HUES48 (cell line): Measurements from ENCODE around the gene CKM.

Experiments used
- H3K27ac ChIP-seq: one replicate; pipeline ENCODE4 v1.7.0; 2013; ENCODE audit warnings: low read depth, low read length, inconsistent platforms
- H3K27me3 ChIP-seq: 2 replicates; pipeline ENCODE4 v1.6.1; 2013; ENCODE audit warnings: mild to moderate bottlenecking, low read length; ENCODE audit not compliant: control insufficient read depth, insufficient read depth
- H3K36me3 ChIP-seq: 2 replicates; pipeline ENCODE4 v1.6.1; 2013; ENCODE audit warnings: low read length; ENCODE audit not compliant: control insufficient read depth, insufficient read depth
- H3K4me1 ChIP-seq: 2 replicates; pipeline ENCODE4 v1.6.1; 2013; ENCODE audit warnings: mild to moderate bottlenecking, low read length; ENCODE audit not compliant: control insufficient read depth, insufficient read depth
- H3K4me3 ChIP-seq: 2 replicates; pipeline ENCODE4 v1.5.1; 2013; ENCODE audit warnings: mild to moderate bottlenecking, low read depth, low read length
- H3K9ac ChIP-seq: 2 replicates; pipeline ENCODE4 v1.6.1; 2013; ENCODE audit warnings: mild to moderate bottlenecking, low read depth, low read length, moderate library complexity
- H3K9me3 ChIP-seq: 2 replicates; pipeline ENCODE4 v1.6.1; 2013; ENCODE audit warnings: low read length; ENCODE audit not compliant: control insufficient read depth, insufficient read depth

The CKM gene

DNA sequence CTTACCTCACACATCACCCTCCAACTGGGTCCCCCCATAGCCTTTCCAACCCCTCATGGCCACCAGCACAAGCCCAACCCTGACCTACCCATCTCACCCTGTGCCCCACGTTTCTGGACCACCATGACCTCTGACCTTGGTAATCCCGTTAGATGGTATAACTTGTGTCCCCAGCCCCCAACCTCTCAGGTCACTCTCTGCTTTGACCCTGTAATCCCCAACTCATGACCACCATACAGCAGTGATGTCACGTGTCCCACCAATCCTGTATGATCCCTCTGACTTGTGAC, 26.4 kb upstream of the CKM start:
- H3K36me3 ChIP-seq: peaks cover 51% of the 10 kb centered on the region
- H3K27ac ChIP-seq: no peak overlapping the region
- peaks cover 4% of the 10 kb centered on the region; the same call in 1 of the 2 replicates for H3K4me1 ChIP-seq
- H3K27me3 ChIP-seq: no peaks in the 10 kb centered on the region
- no peak overlapping the region for H3K4me3 ChIP-seq
- H3K9ac ChIP-seq: no peak overlapping the region
- H3K9me3 ChIP-seq: no peaks in the 10 kb centered on the region

- Histone ChIP-seq H3K27ac (no peak overlapping the region), H3K9me3 (no peaks in the 10 kb centered on the region), H3K4me3 (no peak overlapping the region), H3K4me1 (peaks cover 4% of the 10 kb centered on the region; the same call in 1 of the 2 replicates), H3K9ac (no peak overlapping the region), H3K27me3 (no peaks in the 10 kb centered on the region), H3K36me3 (peaks cover 46% of the 10 kb centered on the region)
Observed at GRCh38 chr19:45348367-45349125, 25.9 kb upstream of the CKM start.

DNA sequence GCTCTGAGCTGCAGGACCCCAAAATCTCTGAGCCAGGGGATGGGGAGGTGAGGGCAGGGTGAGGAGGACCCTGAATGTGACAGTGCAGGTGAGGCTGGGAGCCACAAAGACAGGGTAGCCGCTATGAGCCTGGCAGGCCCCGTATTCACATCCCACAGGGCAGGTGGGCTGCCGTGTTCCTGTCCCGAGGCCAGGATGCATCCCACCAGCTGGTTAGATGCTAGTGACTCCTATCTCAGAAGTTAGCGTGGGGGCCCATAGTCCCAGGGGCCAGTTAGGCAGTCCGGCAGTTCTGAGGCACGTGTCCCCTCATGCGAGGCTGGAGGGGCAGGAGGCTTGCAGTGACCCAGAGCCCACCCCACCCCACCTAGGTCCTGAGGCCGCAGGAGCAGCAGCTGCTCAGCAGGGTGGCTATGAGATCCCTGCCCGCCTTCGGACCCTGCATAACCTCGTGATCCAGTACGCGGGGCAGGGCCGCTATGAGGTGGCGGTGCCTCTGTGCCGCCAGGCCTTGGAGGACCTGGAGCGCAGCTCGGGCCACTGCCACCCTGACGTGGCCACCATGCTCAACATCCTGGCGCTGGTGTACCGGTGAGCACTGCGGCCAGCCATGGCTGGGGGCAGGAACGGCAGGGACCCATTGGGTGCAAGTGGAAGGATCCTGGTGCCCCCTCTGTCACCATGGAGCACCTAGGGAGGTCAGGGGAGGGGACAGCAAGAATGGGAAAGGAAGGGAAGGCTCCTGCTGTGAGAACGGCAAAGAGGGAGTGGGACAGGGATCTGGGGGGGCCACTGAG, 25.1 kb upstream of the CKM start:
- Histone ChIP-seq H3K36me3 (peaks cover 38% of the 10 kb centered on the region), H3K9ac (no peak overlapping the region), H3K4me3 (no peak overlapping the region), H3K4me1 (peaks cover 4% of the 10 kb centered on the region; the same call in 1 of the 2 replicates), H3K9me3 (no peaks in the 10 kb centered on the region), H3K27me3 (no peaks in the 10 kb centered on the region), H3K27ac (no peak overlapping the region)

- H3K4me3 ChIP-seq: no peak overlapping the region
- no peak overlapping the region for H3K27ac ChIP-seq
- peaks cover 4% of the 10 kb centered on the region; the same call in 1 of the 2 replicates for H3K4me1 ChIP-seq
- H3K27me3 ChIP-seq: peaks cover 9% of the 10 kb centered on the region
- H3K36me3 ChIP-seq: peaks cover 25% of the 10 kb centered on the region
- no peak overlapping the region for H3K9ac ChIP-seq
- no peaks in the 10 kb centered on the region for H3K9me3 ChIP-seq
Observed at GRCh38 chr19:45346449-45346848, 23.8 kb upstream of the CKM start.

- H3K36me3 ChIP-seq: peaks cover 15% of the 10 kb centered on the region
- no peak overlapping the region for H3K27ac ChIP-seq
- no peak overlapping the region for H3K4me3 ChIP-seq
- no peak overlapping the region for H3K9ac ChIP-seq
- H3K27me3 ChIP-seq: peaks cover 16% of the 10 kb centered on the region
- H3K4me1 ChIP-seq: peaks cover 4% of the 10 kb centered on the region; the same call in 1 of the 2 replicates
- no peaks in the 10 kb centered on the region for H3K9me3 ChIP-seq
Observed at GRCh38 chr19:45345506-45345860, 22.8 kb upstream of the CKM start.

GRCh38 chr19:45344621-45345505, 22.2 kb upstream of the CKM start:
- H3K4me3 ChIP-seq: no peak overlapping the region
- H3K9ac ChIP-seq: no peak overlapping the region
- no peaks in the 10 kb centered on the region for H3K9me3 ChIP-seq
- H3K4me1 ChIP-seq: peaks cover 4% of the 10 kb centered on the region; the same call in 1 of the 2 replicates
- peaks cover 16% of the 10 kb centered on the region for H3K27me3 ChIP-seq
- no peak overlapping the region for H3K27ac ChIP-seq
- H3K36me3 ChIP-seq: peaks cover 9% of the 10 kb centered on the region

GRCh38 chr19:45342911-45343310, 20.2 kb upstream of the CKM start:
- no peak overlapping the region for H3K4me3 ChIP-seq
- H3K4me1 ChIP-seq: no peaks in the 10 kb centered on the region
- H3K27ac ChIP-seq: no peak overlapping the region
- peaks cover 23% of the 10 kb centered on the region for H3K27me3 ChIP-seq
- H3K9me3 ChIP-seq: no peaks in the 10 kb centered on the region
- no peak overlapping the region for H3K9ac ChIP-seq
- H3K36me3 ChIP-seq: no peaks in the 10 kb centered on the region

DNA sequence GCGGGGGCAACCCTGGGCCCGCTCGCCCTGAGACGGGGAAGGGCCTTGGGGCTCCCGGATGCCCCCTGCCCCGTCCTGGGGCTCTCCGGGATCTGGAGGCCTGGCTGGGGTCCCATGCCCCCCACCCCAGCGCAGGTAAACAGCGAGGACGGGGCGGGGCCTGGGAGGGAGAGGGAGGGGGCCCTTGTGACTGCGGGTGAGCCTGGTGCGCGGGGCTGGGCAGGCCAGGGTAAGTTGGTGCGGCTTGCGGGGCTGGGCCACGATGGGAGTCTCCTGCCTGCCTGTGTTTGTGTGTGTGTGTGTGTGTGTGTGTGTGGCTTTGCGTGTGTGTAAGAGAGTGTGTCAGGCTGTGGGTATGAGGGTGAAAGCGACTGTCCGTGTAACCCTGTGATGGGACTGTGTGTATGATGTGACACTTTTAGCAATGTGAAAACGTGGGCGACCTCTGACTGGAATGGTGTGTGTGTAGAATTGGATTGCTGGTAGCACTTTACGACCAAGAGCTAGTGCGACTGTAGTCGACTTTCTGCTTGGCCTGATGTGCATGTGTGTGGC, 18.3 kb upstream of the CKM start:
- Histone ChIP-seq H3K27ac (no peak overlapping the region), H3K36me3 (no peaks in the 10 kb centered on the region), H3K4me3 (peak overlapping the region; percentile 66), H3K27me3 (peaks cover 23% of the 10 kb centered on the region), H3K9me3 (no peaks in the 10 kb centered on the region), H3K4me1 (no peaks in the 10 kb centered on the region), H3K9ac (no peak overlapping the region)

GRCh38 chr19:45340232-45340898, 17.7 kb upstream of the CKM start, which contains the start of gene KLC3:
Gene KLC3, plus strand, starts transcription at chr19:45340750. Its CDS starts 4,792 bp downstream, at chr19:45345542.
- Histone ChIP-seq H3K27ac (no peak within 1 kb of the TSS), H3K4me1 (no peaks in the 10 kb centered on the region), H3K36me3 (no peaks in the 10 kb centered on the region), H3K9me3 (no peaks in the 10 kb centered on the region), H3K9ac (no peak within 1 kb of the TSS), H3K27me3 (peaks cover 23% of the 10 kb centered on the region), H3K4me3 (peak within 1 kb of the TSS; percentile 66)

DNA sequence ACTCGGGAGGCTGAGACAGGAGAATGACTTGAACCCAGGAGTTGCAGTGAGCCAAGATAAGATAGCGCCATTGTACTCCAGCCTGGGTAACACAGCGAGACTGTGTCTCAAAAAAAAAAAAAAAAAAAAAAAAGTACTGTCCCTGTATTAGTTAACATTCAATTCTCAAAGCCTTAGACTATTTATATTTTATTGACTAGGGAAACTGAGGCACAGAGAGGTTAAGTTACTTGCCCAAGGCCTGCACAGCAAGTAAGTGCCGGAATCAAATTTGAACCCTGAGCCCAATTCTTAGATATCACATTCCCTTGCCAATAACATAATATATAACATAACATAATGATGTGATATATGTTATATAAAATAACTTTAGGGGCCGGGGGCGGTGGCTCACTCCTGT, 17.0 kb upstream of the CKM start:
- no peak overlapping the region for H3K27ac ChIP-seq
- no peaks in the 10 kb centered on the region for H3K4me1 ChIP-seq
- H3K27me3 ChIP-seq: peaks cover 23% of the 10 kb centered on the region
- no peaks in the 10 kb centered on the region for H3K36me3 ChIP-seq
- H3K9ac ChIP-seq: no peak overlapping the region
- no peaks in the 10 kb centered on the region for H3K9me3 ChIP-seq
- no peak overlapping the region for H3K4me3 ChIP-seq
